ENCODE measurements around the gene ZNF211.

The ZNF211 gene

DNA sequence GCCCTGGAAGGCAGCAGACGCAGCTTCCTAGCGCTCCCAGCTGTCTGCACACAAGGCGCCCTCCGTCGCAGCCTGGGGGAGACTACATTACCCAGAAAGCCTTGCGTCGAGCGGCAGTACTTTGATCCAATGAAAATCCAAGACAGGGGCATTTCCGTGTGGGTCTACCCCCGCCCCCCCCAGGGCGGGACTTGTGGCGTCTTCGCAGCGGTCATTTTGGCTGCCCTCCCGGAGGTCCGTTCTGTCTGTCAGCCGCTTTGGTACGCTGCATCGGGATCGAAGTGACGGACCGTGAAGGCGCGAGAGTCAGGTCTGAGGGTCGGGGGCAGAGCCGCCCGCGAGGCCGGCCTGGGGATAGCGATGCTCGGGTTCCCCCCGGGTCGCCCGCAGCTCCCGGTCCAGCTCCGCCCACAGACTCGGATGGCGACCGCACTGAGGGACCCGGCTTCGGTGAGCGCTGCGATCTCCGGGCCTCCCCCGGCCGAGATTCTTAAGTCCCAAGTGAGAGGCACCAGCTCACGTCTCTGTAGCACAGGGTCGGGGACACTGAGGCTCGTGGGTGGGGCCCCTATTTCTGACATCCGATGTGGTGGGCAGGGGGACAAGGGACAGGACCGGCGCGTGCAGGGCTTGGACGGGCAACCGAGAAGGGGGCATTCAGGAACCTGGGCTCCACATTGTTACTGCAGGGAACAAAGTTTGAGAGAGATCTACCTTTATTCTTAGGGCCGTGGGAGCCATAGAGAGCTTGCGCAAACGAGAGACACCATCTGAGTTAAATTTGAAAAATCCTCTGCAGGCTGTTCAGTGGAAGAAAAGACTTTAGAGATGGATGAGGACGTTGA is at the start of gene ZNF211:
ZNF211 (plus strand) TSS at position 182 of the 845 bp plus-strand sequence; CDS start at position 361, 179 bp downstream.
- peak; percentile 80 to 81 for DNase-seq (ENCODE audit: low read depth in 2 of 2)

DNA sequence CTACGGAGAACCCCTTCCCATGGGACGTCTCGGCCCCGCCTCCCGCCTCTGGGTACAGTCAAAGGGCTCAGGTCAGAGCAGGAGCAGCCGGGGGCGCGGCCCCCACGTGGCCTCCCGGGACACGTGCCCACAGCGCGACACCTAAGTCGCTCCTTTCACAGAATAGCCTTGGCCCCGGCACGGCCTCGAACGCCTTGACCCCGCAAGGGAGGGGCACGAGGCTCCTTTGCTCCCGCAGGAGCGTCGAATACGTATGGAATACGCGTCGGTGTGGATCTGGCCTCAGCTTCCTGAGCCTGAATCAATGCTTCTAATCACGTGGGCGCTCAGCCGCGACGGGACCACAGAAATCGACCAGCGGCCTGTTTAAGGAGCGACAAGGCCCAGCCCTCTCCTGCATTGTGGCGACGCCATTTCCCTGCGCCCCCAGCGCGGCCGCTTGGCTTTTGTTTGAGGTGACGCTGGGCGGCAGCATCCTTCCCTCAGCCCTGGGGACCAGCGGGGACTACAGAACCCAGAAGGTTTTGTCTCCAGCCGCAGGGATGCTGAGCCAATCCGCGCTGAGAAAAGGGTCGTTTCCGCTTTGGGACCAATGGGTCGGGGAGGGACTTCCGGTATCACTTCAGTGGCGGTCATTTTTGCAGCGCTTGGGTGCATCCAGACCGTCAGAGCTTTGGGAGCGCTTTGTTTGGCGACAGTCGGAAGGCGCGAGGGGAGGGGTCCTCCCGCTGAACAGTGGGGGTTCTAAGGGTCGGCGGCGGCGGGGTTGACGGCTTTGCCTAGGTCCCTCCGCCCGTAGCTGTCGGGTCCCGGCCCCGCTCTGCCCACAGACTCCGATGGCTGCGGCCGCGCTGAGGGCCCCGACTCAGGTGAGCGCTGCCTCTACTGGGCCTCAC is 49.2 kb upstream of the ZNF211 start, which contains the start of gene ZIK1:
ZIK1 (plus strand) TSS at position 625 of the 896 bp plus-strand sequence; CDS start at position 837, 212 bp downstream.
- peak; percentile 80 to 85 for DNase-seq (ENCODE audit: low read depth in 2 of 2)

- no peak for DNase-seq (ENCODE audit: low read depth in 2 of 2)
Observed at GRCh38 chr19:57587529-57587928, 45.4 kb upstream of the ZNF211 start.

DNA sequence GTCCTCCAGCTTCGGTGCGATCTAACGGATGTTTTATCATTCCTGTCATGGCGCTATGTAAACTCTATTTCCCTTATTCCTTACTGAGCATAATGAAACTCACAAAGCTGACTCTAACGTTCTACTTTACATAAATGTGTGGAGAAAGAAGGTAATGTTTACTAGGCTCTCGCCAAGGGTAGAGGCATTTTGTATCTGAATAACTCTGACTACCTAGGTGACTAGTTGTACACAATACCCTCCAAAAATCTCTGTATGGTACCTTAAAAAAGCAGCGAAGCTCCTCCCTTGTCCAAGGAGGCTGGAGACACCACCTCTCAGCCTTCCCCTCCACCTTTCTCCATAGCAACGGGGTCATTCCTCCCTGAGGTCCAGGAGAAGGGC is 33.6 kb upstream of the ZNF211 start:
- no peak for DNase-seq (ENCODE audit: low read depth in 2 of 2)

DNA sequence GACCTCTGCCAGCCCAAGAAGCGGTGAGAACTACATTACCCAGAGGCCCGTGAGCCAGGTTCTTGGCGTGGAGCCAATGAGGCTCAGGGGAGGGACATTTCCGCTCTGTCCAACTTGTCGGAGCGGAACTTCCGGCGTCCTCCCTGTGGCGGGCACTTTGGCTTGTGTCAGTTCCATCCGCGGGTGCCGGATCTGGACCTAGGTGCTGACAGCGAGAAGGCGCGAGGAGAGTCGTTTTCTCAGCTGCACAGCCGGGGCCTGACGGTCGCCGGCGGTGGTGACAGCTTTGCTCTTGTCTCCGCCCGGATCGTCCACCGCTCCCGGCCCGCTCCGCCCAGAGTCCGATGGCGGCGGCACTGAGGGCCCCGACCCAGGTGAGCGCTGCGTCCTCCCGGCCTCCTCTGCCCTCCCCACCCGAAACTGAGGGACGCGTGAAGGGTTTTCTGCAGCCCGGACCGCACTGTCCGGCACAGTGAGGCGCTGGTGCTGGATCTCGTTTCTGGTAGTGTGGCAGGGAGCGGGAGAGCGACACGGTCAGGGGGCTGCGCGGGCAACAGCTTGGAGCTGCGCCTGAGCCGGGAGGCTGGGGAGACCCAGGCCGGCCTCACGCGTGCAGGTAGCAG is 33.1 kb upstream of the ZNF211 start, which contains the start of gene ZNF530:
ZNF530 (plus strand) TSS at position 125 of the 623 bp plus-strand sequence. CDS start 4,461 bp downstream, outside the sequence.
- DNase-seq (ENCODE audit: low read depth in 2 of 2) = peak; percentile 76 to 79

DNA sequence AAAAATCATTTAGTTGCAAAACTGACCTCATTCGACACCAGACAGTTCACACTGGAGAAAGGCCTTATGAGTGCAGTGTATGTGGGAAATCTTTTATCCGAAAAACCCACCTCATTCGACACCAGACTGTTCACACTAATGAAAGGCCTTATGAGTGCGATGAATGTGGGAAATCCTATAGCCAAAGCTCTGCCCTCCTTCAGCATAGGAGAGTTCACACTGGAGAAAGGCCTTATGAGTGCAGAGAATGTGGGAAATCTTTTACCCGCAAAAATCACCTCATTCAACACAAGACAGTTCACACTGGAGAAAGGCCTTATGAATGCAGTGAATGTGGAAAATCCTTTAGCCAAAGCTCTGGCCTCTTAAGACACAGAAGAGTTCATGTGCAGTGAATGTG is 26.0 kb upstream of the ZNF211 start:
- no peak for DNase-seq (ENCODE audit: low read depth in 2 of 2)

DNA sequence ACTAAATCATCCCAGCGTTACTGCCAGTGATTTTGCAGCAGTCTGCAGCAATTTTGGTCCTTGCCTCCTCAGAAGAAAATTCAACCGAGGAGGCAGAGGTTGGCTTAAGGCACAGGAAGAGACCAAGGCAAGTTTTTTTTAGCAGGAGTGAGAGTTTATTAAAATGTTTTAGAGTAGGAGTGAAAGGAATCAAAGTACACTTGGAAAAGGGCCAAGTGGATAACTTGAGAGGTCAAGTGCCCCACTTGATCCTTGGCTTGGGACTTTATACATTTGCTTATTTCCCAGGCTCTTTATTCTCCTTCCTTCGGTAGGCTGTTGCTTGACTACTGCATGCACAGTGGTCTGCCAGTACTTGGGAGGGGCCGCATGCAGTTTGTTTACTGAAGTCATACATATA is 21.9 kb upstream of the ZNF211 start:
- DNase-seq (ENCODE audit: low read depth in 2 of 2) = no peak

GRCh38 chr19:57613941-57614743 is 18.8 kb upstream of the ZNF211 start, which contains the start of gene ZNF134:
TSS of gene ZNF134 (plus strand) at chr19:57614242. CDS start at chr19:57619469, 5,227 bp downstream.
- peak; percentile 56 to 68 for DNase-seq (ENCODE audit: low read depth in 2 of 2)

- DNase-seq (ENCODE audit: low read depth in 2 of 2) = no peak
Observed at GRCh38 chr19:57615346-57615745, 17.6 kb upstream of the ZNF211 start.

GRCh38 chr19:57620673-57621348 is 12.2 kb upstream of the ZNF211 start:
- no peak for DNase-seq (ENCODE audit: low read depth in 2 of 2)

DNA sequence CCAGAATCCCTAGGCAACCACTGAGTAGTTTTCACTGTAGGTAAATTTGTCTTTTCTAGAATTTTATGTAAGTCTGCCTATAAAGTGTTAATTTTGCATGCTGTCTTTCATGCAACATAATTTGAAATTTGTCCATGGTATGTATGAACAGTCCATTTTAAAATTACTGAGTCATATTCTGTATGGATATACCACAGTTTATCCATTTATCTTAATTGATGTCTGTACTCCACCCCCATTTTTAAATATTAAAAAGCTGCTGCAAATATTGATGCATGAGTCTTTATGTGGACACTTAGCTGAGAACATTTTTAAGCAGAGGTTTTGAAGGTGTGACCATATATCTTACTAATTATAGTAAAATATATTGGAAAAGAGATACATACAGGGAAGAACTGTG is 9.9 kb upstream of the ZNF211 start:
- no peak for DNase-seq (ENCODE audit: low read depth in 2 of 2)

- DNase-seq (ENCODE audit: low read depth in 2 of 2) = no peak
Observed at GRCh38 chr19:57633832-57634131, 814 bp downstream of the ZNF211 start.

GRCh38 chr19:57637379-57637778 is 4.4 kb downstream of the ZNF211 start:
- DNase-seq (ENCODE audit: low read depth in 2 of 2) = no peak

GRCh38 chr19:57641715-57642234 is 8.8 kb downstream of the ZNF211 start:
- DNase-seq (ENCODE audit: low read depth in 2 of 2) = no peak

DNA sequence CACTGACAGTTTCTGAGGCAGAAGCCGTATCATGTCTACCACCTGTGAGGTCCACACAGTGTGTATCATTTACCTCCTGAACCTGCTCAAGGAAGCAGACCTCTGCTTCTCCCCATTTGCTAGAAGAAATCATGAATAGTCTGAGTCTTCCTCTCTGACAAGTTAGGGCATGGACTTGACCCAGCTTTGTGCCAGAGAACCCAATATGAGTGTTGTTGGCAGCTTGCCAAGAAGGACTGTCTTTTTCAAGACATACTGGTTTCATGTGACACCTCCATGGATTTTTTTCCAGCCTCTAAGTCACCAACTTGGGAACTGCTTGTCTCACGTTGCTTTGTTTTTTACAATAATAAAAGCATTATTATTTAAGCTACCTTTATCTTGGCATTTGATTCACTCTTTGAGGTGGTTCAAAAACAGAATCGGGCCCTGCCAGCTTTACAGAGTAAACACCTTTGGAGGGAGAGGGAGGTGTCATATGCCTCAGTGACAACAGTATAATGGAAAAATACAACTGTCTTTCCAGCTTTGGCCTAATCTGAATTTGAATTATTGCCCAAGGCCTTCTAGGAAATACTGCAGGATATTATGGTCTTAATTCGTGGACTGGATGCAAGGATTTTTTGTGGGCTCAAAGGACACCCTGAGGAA is 9.6 kb downstream of the ZNF211 start:
- no peak for DNase-seq (ENCODE audit: low read depth in 2 of 2)

GRCh38 chr19:57643734-57644133 is 10.8 kb downstream of the ZNF211 start:
- no peak for DNase-seq (ENCODE audit: low read depth in 2 of 2)

- DNase-seq (ENCODE audit: low read depth in 2 of 2) = no peak
Observed at GRCh38 chr19:57648331-57649003, 15.5 kb downstream of the ZNF211 start.

DNA sequence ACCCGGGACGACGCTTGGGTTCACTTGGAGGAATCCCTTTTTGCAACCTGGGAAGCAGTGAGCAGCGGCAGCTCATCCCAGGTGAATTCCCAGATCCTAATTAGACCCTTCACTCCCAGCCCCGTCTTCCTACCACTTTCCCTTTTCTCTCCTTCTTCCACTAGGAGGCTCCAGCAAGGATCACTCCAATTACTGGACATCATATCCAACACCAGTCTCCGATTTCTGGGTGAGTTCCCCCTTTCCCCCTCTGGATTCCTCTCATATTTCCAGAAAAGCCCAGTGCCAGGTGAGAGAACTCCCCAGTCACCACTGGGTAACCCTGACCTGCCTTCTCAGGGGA is 18.7 kb downstream of the ZNF211 start:
- no peak for DNase-seq (ENCODE audit: low read depth in 2 of 2)

DNA sequence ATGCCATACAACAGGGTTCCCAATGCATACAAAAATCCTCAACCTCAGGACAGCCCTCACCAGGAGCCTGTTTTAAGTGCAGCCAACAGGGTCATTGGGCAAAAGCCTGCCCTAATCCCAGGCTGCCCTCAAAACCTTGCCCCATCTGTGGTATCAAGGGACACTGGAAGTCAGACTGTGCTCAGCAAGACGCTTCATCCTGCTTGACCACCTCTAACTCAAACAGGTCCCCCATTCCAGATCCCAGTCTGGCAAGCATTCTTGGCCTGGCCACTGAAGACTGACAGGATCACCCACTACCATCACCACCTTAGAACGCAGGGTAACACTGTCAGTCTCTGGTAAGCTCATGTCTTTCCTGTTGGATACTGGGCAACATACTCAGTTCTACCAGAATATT is 20.7 kb downstream of the ZNF211 start:
- no peak for DNase-seq (ENCODE audit: low read depth in 2 of 2)

Data from fibroblast of skin of left biceps (primary cell).